GM20000 (cell line): ENCODE results near the gene CDH23.

Experiments
- DNase-seq: peaks from one replicate; pipeline ENCODE4 v3.0.0; 2012; ENCODE audit warnings: low spot score
- TF ChIP-seq, protein P1 (sequence below): IDR thresholded peaks from 2 replicates; pipeline ENCODE4 v1.5.1; 2012; ENCODE audit warnings: mild to moderate bottlenecking, control low read depth; ENCODE audit errors: extremely low read depth, missing control alignments

CDH23 gene

DNA sequence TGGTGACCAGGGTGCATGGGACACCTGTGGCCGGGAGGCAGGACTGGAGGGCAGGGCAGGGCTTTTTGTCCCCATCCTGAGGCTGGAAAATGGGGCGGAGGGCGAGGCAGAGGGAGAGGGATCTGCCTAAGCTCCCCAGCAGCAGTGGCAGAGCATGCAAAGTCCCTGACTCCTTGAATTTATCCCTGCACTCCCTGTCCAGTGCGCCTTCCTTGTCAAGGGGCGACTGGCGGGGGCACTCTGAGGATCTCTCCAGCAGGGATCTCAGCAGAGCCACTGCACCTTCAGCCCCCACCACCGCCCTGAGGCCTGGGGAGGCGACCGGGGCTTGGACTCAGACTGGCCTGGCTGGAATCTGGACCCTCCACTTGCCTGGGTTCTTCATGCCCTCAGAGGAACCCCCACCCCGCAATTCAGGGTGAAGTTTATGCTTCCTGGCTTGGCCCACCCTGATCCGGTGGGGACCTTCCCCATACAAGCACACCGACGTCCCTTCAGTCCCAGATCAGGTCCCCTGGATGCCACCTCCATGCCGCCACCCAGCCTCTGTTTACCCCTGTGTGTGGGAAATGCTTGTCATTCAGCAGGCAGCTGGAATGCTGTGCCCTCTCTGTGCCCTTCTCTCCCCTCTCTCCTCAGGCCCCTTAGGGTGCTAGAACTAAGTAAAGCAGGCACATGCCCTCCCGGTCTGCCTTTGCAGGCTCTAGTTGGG lies 46.3 kb downstream of the CDH23 start:
- TF ChIP-seq, protein P1, sequence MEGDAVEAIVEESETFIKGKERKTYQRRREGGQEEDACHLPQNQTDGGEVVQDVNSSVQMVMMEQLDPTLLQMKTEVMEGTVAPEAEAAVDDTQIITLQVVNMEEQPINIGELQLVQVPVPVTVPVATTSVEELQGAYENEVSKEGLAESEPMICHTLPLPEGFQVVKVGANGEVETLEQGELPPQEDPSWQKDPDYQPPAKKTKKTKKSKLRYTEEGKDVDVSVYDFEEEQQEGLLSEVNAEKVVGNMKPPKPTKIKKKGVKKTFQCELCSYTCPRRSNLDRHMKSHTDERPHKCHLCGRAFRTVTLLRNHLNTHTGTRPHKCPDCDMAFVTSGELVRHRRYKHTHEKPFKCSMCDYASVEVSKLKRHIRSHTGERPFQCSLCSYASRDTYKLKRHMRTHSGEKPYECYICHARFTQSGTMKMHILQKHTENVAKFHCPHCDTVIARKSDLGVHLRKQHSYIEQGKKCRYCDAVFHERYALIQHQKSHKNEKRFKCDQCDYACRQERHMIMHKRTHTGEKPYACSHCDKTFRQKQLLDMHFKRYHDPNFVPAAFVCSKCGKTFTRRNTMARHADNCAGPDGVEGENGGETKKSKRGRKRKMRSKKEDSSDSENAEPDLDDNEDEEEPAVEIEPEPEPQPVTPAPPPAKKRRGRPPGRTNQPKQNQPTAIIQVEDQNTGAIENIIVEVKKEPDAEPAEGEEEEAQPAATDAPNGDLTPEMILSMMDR: no peak
- no peak for DNase-seq

DNA sequence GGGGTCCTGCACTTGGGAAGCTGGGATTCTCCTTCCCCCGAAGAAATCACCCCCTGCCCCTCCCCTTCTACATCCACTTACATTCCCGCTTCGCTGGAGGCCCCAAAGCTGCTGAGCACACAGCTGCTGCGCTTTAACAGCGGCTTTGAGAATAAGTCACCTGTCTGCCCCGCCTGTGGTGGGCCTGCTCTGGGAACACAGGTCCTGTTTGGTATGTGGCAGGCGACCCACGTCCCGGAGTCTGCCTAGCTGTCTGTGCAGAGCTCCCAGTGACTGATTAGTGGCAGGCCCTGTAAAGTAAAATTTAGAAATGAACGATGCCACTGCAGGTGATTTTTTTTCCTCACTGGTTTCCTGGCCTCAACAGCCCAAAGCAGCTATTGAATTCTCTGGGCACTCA lies 47.0 kb downstream of the CDH23 start:
- DNase-seq: no peak
- TF ChIP-seq, protein P1: no peak

DNA sequence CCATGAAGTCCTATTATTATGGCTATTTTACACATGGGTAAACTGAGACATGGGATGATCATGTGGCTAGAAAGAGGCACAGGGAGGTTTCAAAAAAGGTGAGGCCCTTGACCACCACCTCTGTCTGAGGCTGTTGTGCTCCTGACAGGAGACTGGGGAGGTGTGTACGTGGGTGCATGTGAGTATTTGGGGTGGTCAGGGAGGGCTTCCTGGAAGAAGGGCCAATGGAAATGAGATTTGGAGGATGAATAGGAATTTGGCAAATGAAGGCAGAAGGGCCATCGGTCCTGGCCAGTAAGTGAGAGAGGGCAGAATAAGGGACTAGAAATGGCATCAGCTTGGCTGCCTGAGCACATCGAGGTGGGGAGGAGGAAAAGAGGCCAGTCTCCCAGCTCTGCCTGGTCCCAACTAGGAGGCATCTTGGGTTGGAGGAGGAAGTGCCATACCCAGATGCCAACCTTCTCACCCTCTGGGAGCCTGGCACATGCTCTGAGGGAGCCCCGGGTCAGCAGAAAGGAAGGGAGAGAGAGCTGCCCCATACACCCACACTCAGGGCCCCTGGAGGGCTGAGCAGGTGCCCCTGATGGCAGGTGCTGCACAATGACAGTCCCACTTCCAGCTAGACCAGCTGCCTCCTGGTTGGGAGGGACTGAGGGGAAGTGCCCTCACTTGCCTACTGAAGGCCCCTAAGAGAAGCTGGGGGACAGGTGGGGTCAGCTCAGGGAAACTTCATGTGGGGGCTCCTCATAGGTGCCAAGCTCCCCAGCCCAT lies 47.7 kb downstream of the CDH23 start:
- DNase-seq: no peak
- TF ChIP-seq, protein P1: no peak

DNA sequence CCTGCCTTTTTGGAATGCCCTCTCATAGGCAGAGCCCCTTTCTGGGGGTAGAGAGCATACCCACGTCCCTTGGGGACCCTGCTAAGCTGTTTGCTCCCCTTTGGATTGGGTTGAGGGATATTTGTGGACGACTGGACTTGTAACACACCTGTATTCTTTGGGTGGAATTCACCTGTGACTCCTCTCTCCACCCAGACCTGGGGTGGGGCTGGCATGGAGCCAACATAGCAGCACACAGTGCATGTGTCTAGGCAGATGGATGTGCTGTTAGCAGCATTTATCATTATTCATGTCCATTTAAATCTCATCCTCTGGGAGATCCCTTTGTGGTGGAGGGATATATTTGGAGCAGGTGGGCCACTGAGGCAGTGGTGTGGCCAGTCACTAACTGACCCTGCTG lies 51.0 kb downstream of the CDH23 start:
- TF ChIP-seq, protein P1: no peak
- DNase-seq: no peak

DNA sequence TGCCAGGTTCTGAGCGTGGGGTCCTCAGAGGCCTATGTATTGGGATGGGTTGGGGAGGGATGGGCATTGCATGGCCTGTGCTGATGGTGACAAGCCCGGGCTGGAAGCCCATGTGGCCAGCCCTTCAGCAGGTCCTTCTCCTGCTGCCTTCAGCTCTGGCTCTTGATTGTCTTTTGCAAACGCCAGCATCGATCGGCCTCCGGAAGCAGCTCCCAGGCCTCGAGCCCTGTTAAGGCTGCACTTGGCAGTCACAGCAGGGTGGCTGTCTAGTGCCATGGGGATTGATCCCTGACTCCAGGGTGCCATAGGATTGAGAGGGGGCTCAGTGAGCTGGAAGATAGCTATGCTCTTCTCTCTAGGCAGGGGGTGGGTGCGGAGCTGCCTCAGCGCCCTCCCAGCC lies 51.4 kb downstream of the CDH23 start:
- TF ChIP-seq, protein P1: no peak
- no peak for DNase-seq

DNA sequence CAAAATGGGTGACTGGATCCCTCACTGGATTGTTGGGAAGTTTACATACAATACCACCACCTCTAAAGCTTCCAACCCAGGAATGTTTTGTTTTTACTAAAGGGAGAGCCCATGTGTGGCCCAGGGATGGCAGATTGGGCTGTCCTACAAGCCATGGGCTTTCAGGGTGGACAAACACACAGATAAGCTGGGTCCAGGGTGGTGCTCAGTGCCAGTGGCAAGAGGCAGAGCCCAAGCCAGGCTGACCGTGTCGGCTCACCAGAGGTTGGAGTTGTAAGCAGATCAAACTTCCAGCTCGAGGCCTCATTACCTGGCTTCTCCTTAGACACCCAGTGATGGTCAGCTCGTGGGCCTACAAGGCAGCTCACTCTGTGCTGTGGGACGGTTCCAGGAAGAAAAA lies 52.3 kb downstream of the CDH23 start:
- TF ChIP-seq, protein P1: no peak
- no peak for DNase-seq

DNA sequence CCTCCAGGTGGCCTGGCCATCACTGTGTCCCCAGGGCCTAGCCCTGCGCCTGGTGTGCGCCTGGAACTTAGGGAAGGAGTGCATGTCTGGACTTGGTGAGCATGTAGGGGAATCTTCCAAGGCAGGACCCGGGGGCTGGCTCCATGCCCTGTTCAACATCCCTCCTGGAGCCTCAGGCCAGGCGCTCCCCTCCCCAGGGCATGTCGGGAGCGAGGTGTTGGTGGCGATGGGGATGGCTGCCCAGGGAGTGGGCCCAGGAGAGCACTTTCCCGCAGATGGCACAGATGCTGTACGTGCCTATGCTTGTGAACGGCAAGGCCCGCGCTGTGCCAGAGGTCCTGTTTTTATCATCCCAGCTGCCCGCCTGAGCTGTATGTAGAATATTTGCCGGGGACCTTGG lies 55.0 kb downstream of the CDH23 start:
- DNase-seq: no peak
- TF ChIP-seq, protein P1: no peak
